ENCODE measurements around the gene TEX261.

TEX261 gene

GRCh38 chr2:71005271-71006202, 10.9 kb upstream of the TEX261 start:
- Histone ChIP-seq H3K27me3 (no peaks in the 10 kb centered on the region), H3K4me3 (ENCODE audit: low read depth in 1 of 2, low read length in 1 of 2) (no peak overlapping the region), H3K27ac (no peak overlapping the region), H3K9me3 (no peaks in the 10 kb centered on the region), H3K36me3 (no peaks in the 10 kb centered on the region), H3K4me1 (ENCODE audit: control insufficient read depth in 1 of 2, insufficient read depth in 1 of 2, low read depth in 1 of 2, low read length in 1 of 2) (peaks cover 9 to 10% of the 10 kb centered on the region in 2 experiments)
- TF ChIP-seq CTCF (IDR thresholded peaks at IDR 0.05), result no peak

GRCh38 chr2:71004857-71005256, 10.2 kb upstream of the TEX261 start:
- Histone ChIP-seq H3K27ac (no peak overlapping the region), H3K36me3 (no peaks in the 10 kb centered on the region), H3K27me3 (no peaks in the 10 kb centered on the region), H3K4me1 (ENCODE audit: control insufficient read depth in 1 of 2, insufficient read depth in 1 of 2, low read depth in 1 of 2, low read length in 1 of 2) (peaks cover 14 to 15% of the 10 kb centered on the region in 2 experiments), H3K4me3 (ENCODE audit: low read depth in 1 of 2, low read length in 1 of 2) (no peak overlapping the region), H3K9me3 (no peaks in the 10 kb centered on the region)
- TF ChIP-seq CTCF (IDR thresholded peaks at IDR 0.05), result no peak

GRCh38 chr2:71003966-71004755, 9.5 kb upstream of the TEX261 start:
- TF ChIP-seq CTCF (IDR thresholded peaks at IDR 0.05), result no peak
- Histone ChIP-seq H3K36me3 (no peaks in the 10 kb centered on the region), H3K4me1 (ENCODE audit: control insufficient read depth in 1 of 2, insufficient read depth in 1 of 2, low read depth in 1 of 2, low read length in 1 of 2) (peaks cover 21 to 22% of the 10 kb centered on the region in 2 experiments), H3K9me3 (no peaks in the 10 kb centered on the region), H3K4me3 (ENCODE audit: low read depth in 1 of 2, low read length in 1 of 2) (no peak overlapping the region), H3K27ac (no peak overlapping the region), H3K27me3 (no peaks in the 10 kb centered on the region)

- Histone ChIP-seq H3K27me3 (no peaks in the 10 kb centered on the region), H3K4me1 (ENCODE audit: control insufficient read depth in 1 of 2, insufficient read depth in 1 of 2, low read depth in 1 of 2, low read length in 1 of 2) (peaks cover 26 to 27% of the 10 kb centered on the region in 2 experiments)
Observed at GRCh38 chr2:71003396-71003795, 8.7 kb upstream of the TEX261 start.

More at GRCh38 chr2:71003396-71003795, 8.7 kb upstream of the TEX261 start:
- Histone ChIP-seq H3K4me3 (ENCODE audit: low read depth in 1 of 2, low read length in 1 of 2) (no peak overlapping the region), H3K9me3 (no peaks in the 10 kb centered on the region), H3K27ac (no peak overlapping the region), H3K36me3 (no peaks in the 10 kb centered on the region)
- no peak for TF ChIP-seq CTCF (IDR thresholded peaks at IDR 0.05)
